Skin epidermis (tissue), 12 donors: ENCODE results near the gene GALR1.

Experiments
- H3K27ac ChIP-seq, 21 experiments: fragments of 200-600 bp; sonication (generic) in 11 of 21; one replicate each; pipeline ENCODE4 v1.5.0; 2020; ENCODE audit warnings: mild to moderate bottlenecking in 3 of 21, inconsistent platforms in 2 of 21, moderate library complexity in 2 of 21
- H3K4me3 ChIP-seq, 7 experiments: fragments of 200-600 bp; sonication (generic) in 2 of 7; one replicate each; pipeline ENCODE4 v1.5.0; 2020; ENCODE audit warnings: inconsistent platforms in 2 of 7, mild to moderate bottlenecking in 2 of 7, moderate library complexity in 1 of 7

GALR1 gene

GRCh38 chr18:77314511-77314910 lies 64.9 kb downstream of the GALR1 start:
- no peak overlapping the region for H3K27ac ChIP-seq
- no peak overlapping the region for H3K4me3 ChIP-seq

GRCh38 chr18:77314952-77315351 lies 65.3 kb downstream of the GALR1 start:
- Histone ChIP-seq H3K4me3 (no peak overlapping the region), H3K27ac (no peak overlapping the region)

DNA sequence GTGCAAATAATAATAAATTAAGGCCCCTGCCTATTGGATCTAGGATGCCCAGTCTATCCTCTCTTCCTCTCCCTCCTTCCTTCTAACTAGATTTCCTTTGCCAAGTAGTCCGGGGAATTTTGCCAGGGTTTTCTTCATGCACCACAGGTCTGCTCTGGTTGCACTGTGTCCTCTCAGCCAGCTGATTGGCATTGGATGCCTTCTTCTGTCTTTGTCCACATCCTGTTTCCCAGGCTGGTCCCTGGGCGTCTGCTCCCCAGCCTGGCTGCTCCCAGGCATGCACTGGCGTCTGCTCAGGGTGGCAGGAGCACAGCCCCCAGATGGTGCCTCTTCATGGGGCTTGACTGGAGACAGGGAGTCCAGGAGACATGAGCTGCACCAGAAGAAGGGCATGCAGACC lies 66.4 kb downstream of the GALR1 start:
- Histone ChIP-seq H3K4me3 (no peak overlapping the region), H3K27ac (no peak overlapping the region)

DNA sequence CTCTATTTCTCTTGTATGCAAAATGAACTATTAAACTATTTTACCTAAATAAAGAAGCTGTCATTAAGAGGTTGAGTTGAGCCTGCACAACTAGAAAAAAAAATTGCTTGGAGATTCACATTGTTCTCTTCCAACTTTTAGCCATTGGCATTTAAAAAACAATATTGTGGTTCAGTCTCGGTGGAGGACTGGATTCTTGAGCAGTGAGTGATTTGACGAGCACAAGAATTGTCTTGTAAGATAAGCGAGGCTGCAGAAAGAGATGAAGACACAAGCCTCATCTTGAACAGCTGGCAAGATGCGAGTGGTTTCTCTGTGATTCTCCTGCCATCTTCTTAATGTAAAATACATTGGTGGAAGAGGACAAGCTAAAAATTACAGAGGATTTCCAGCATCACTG lies 67.0 kb downstream of the GALR1 start:
- no peak overlapping the region for H3K27ac ChIP-seq
- no peak overlapping the region for H3K4me3 ChIP-seq

DNA sequence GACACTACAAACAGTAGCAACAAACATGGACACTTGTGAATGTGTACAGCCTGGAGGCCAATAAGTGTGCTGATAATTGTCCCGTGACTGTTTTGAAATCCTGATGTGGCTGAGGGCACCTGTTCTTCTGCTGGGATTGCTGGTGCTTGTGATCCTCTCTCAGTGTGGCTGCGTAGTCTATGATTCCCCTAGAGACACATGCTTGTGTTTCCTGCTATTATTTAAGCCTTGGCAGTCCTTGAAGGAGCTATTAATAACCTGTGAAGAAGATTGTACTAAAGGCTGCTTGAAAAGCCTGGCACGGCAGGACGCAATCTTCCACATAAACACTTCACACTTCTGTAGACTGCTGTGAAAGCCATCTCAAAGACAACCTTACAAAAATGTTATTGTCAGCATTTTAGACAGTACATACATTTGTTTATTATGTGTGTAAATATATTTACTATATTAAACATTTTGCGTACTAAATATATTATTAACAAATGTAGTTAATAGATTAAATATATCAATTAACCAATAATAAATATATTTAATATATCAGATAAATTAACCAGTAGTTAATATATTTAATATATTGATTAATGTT lies 71.4 kb downstream of the GALR1 start:
- Histone ChIP-seq H3K27ac (no peak overlapping the region), H3K4me3 (no peak overlapping the region)

DNA sequence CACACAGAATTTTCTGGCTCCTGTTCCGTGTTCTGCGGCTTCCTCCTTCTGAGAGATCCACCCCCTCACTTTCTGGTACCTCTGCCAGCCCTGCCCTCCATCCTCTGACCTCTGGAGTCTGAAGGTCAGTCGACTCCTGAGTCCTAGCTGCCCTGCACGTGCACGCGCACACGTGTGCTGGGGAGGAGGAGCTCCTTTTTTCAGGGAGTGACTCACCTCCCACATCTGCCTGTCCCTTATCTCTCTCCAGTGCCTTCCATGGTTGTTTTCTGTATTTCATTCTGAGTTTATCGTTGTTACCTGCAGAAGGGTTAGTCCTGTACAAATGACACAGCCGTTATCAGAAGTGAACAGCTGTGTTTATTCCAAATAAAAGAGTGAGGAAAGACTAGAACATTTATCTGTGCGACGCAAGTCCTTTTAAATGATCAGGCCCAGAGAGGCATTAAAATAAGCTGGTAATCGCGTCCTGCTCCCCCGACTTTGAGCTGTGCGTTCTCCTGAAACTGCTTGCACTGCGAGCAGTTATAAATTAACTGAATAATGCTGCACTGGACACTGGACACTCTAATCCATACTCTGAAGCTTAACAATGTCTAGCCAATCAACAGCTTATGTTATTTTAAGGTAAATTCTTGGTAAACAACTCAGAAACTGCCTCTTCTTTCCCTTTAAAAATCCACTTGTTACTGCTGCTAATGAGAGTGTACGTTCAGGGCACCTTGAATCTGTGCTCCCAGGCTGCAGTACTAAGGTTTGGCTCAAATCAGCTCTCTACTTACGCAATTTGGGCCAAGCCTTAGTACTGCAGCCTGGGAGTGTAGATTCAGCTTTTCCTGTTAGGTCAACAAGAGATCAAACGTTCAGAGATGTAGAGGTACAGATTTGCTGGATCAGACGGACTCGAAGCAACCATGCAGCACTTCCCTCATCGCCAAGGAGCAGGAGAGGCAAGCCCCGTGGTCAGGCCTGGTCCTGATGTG lies 72.5 kb downstream of the GALR1 start:
- no peak overlapping the region for H3K27ac ChIP-seq
- H3K4me3 ChIP-seq, result no peak overlapping the region

DNA sequence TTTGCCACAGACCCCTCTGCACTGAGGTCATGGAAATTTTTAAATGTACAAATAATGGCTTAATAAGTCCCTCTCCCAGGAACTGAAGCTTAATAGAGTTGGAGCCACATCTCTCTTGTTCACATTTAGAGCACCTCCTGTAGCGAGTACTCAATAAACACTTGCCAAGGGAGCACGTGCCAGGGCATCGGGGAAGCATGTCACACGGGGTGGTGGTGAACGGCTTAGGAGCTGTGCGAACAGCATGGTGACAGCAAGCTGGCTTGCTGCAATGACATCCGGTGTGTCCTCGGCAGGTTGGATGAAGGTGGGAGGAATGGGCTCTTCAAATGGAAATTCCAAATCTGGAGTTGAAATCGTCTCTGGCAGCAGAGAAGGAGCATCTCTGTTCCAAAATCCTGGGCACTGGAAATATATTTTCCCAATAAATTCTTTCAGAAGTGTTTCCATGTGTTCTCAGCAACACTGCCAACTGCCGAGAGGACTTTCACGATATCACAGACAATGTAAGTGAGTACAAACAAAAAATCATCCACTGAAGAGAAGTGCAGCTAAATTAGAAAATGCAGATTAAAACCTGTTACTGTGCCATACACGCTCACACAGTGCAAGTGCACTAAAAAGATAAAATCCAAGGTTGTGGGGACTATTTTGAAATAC lies 74.1 kb downstream of the GALR1 start:
- no peak overlapping the region for H3K27ac ChIP-seq
- no peak overlapping the region for H3K4me3 ChIP-seq
